ENCODE data around the gene ZNF81.
"Not testable (repeated sequence)": the region's sequence is repeated elsewhere in the genome, so short reads cannot be mapped to it uniquely, and the experiment has no call there.

The ZNF81 gene

GRCh38 chrX:47927212-47927611 is 90.5 kb downstream of the ZNF81 start:
- DNase-seq (ENCODE audit: extremely low read depth, insufficient read length), result no peak
- Histone ChIP-seq H3K27me3 (replicated peaks; ENCODE audit: control insufficient read depth, insufficient read depth, low read length) (no peaks in the 10 kb centered on the region), H3K4me3 (replicated peaks; ENCODE audit: low read depth, low read length) (no peak overlapping the region), H3K36me3 (ENCODE audit: control insufficient read depth, insufficient read depth, low read length) (no peaks in the 10 kb centered on the region)
- no peak for TF ChIP-seq CTCF (IDR thresholded peaks at IDR 0.05; ENCODE audit: insufficient read depth, low read length, poor library complexity, severe bottlenecking)

DNA sequence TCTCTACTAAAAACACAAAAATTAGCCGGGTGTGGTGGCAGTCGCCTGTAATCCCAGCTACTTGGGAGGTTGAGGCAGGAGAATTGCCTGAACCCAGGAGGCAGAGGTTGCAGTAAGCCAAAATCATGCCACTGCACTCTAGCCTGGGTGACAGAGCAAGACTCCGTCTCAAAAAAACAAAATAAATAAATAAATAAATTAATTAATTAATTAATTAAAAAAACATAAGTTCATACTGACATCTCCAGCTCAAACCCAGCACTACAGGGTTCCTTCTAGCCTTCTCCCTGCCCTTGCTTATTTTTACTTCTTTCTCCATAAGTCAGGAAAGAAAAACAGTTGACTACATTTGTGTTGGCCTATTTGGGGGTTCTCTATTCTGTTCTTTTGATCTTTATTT is 95.3 kb downstream of the ZNF81 start:
- not testable (repeated sequence) for H3K27me3 ChIP-seq (replicated peaks; ENCODE audit: control insufficient read depth, insufficient read depth, low read length); H3K4me3 ChIP-seq (replicated peaks; ENCODE audit: low read depth, low read length); H3K36me3 ChIP-seq (ENCODE audit: control insufficient read depth, insufficient read depth, low read length); DNase-seq (ENCODE audit: extremely low read depth, insufficient read length)

DNA sequence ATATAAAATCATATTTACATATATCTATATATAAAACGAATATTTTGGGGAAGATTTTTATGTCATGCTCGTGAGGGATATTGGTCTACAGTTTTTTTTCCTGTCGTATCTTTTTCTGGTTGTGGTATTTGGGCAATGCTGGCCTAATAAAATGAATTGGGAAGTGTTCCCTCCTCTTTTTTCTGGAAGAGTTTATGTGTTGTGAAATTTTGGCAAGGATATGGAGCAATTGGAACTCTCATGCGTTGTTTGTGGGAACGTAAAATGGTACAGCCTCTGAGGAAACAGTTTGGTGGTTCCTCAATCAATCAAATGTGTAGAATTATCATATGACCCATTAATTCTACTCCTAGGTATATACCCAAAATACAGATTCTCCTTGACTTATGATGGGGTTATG is 97.2 kb downstream of the ZNF81 start:
- TF ChIP-seq CTCF (IDR thresholded peaks at IDR 0.05; ENCODE audit: insufficient read depth, low read length, poor library complexity, severe bottlenecking), result no peak
- no peaks in the 10 kb centered on the region for H3K27me3 ChIP-seq (replicated peaks; ENCODE audit: control insufficient read depth, insufficient read depth, low read length)
- no peaks in the 10 kb centered on the region for H3K36me3 ChIP-seq (ENCODE audit: control insufficient read depth, insufficient read depth, low read length)
- no peak overlapping the region for H3K4me3 ChIP-seq (replicated peaks; ENCODE audit: low read depth, low read length)
- no peak for DNase-seq (ENCODE audit: extremely low read depth, insufficient read length)

DNA sequence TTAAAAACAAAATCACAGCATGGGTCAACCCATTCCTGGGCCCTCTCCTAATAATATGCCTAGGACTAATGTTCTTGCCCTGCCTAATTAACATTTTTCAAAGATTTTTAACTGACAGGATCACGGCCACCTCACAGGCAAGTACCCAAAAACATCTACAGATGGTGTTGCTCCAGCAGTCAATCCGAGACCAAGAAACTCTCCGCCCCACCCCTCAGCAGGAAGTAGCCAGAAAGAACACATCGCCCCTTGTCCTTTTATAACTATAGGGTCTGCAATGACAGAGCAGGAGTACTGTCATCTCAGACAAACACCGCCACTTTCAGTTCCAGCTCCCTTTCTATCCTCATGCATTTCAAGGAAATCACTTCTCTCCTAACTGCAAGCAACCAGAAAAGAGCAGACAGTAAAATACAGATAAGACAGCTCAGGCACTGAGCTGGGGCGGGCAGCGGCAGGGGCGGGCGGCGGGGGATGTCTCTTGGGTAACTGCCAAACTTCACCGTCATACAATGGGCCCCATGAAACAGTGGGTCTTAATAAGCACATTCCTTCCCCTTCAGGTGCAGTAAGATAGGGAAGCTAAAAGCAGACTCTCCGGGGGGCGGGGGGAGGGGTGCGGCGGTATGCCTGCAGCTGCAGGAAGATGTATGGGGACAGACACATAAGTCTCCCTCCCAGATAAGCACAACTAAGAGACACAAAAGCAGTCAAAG is 99.7 kb downstream of the ZNF81 start:
- no peaks in the 10 kb centered on the region for H3K36me3 ChIP-seq (ENCODE audit: control insufficient read depth, insufficient read depth, low read length)
- DNase-seq (ENCODE audit: extremely low read depth, insufficient read length), result peak; percentile 62
- no peaks in the 10 kb centered on the region for H3K27me3 ChIP-seq (replicated peaks; ENCODE audit: control insufficient read depth, insufficient read depth, low read length)
- no peak for TF ChIP-seq CTCF (IDR thresholded peaks at IDR 0.05; ENCODE audit: insufficient read depth, low read length, poor library complexity, severe bottlenecking)
- peak overlapping the region; percentile 37 for H3K4me3 ChIP-seq (replicated peaks; ENCODE audit: low read depth, low read length)

- no peak for TF ChIP-seq CTCF (IDR thresholded peaks at IDR 0.05; ENCODE audit: insufficient read depth, low read length, poor library complexity, severe bottlenecking)
- Histone ChIP-seq H3K36me3 (ENCODE audit: control insufficient read depth, insufficient read depth, low read length) (no peaks in the 10 kb centered on the region), H3K27me3 (replicated peaks; ENCODE audit: control insufficient read depth, insufficient read depth, low read length) (no peaks in the 10 kb centered on the region), H3K4me3 (replicated peaks; ENCODE audit: low read depth, low read length) (no peak overlapping the region)
- DNase-seq (ENCODE audit: extremely low read depth, insufficient read length), result no peak
Measured at GRCh38 chrX:47936940-47937317, 100.2 kb downstream of the ZNF81 start.

DNA sequence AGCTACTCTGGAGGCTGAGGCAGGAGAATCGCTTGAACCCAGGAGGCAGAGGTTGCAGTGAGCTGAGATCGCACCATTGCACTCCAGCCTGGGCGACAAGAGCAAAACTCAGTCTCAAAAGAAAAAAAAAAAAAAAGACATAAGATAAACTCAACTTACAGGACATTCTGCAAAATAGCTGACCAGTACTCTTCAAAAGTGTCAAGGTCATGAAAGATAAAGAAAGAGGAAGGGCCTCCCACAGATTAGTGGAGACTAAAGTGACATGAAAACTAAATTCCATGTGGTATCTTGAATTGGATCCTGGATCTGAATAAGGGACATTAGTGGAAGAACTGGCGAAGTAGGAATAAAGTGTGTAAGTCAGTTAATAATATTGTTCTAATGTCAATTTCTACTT is 103.7 kb downstream of the ZNF81 start:
- H3K27me3 ChIP-seq (replicated peaks; ENCODE audit: control insufficient read depth, insufficient read depth, low read length), result no peaks in the 10 kb centered on the region
- TF ChIP-seq CTCF (IDR thresholded peaks at IDR 0.05; ENCODE audit: insufficient read depth, low read length, poor library complexity, severe bottlenecking), result no peak
- no peak overlapping the region for H3K4me3 ChIP-seq (replicated peaks; ENCODE audit: low read depth, low read length)

More for the DNA sequence above, 103.7 kb downstream of the ZNF81 start:
- no peak for DNase-seq (ENCODE audit: extremely low read depth, insufficient read length)
- no peaks in the 10 kb centered on the region for H3K36me3 ChIP-seq (ENCODE audit: control insufficient read depth, insufficient read depth, low read length)

Data from GM06990 (cell line).